HG02870 (cell line): ENCODE data around the gene GLYATL1B.
A peak's percentile ranks its signal among the peaks of the same experiment; 100 is the strongest.
"Not testable (repeated sequence)": the region's sequence is repeated elsewhere in the genome, so short reads cannot be mapped to it uniquely, and the experiment has no call there.

ENCODE experiments used
- ATAC-seq: cut with Tn5 transposase; IDR thresholded peaks from one replicate; pipeline ENCODE4 v1.9.1; 2021; ENCODE audit warnings: mild to moderate bottlenecking, moderate library complexity; ENCODE audit not compliant: unreplicated experiment

Gene GLYATL1B

GRCh38 chr11:59086007-59086406, at the start of gene GLYATL1B:
Gene GLYATL1B, plus strand, starts transcription at chr11:59086307. Its CDS starts 0 bp downstream, at chr11:59086307.
- ATAC-seq: not testable (repeated sequence)

GRCh38 chr11:59036542-59036941, 49.6 kb upstream of the GLYATL1B start:
- ATAC-seq: not testable (repeated sequence)

GRCh38 chr11:59037434-59037833, 48.7 kb upstream of the GLYATL1B start:
- ATAC-seq: not testable (repeated sequence)

- ATAC-seq: no peak
These were observed 45.5 kb upstream of the GLYATL1B start for GRCh38 chr11:59040607-59041006.

- peak; percentile 83 for ATAC-seq
These were observed 34.7 kb upstream of the GLYATL1B start for GRCh38 chr11:59051383-59051782.

- ATAC-seq: not testable (repeated sequence)
These were observed 33.8 kb upstream of the GLYATL1B start for GRCh38 chr11:59052355-59052754.

- no peak for ATAC-seq
These were observed 32.7 kb upstream of the GLYATL1B start for GRCh38 chr11:59053387-59053786.

- ATAC-seq: peak; percentile 88
These were observed 27.7 kb upstream of the GLYATL1B start for GRCh38 chr11:59058120-59059033.

- not testable (repeated sequence) for ATAC-seq
These were observed 26.0 kb upstream of the GLYATL1B start for GRCh38 chr11:59060096-59060495.

GRCh38 chr11:59062602-59063529, 23.2 kb upstream of the GLYATL1B start:
- no peak for ATAC-seq

GRCh38 chr11:59063996-59064727, 21.9 kb upstream of the GLYATL1B start:
- ATAC-seq: peak; percentile 69

- ATAC-seq: no peak
These were observed 17.0 kb upstream of the GLYATL1B start for GRCh38 chr11:59069087-59069486.

- ATAC-seq: peak; percentile 78
These were observed 9.1 kb upstream of the GLYATL1B start for GRCh38 chr11:59076876-59077571.

GRCh38 chr11:59078435-59078834, 7.7 kb upstream of the GLYATL1B start:
- peak; percentile 41 for ATAC-seq

GRCh38 chr11:59079086-59079485, 7.0 kb upstream of the GLYATL1B start:
- no peak for ATAC-seq

- ATAC-seq: not testable (repeated sequence)
These were observed 5.7 kb upstream of the GLYATL1B start for GRCh38 chr11:59080421-59080820.

GRCh38 chr11:59081430-59082020, 4.6 kb upstream of the GLYATL1B start:
- not testable (repeated sequence) for ATAC-seq

GRCh38 chr11:59088162-59088561, 2.1 kb downstream of the GLYATL1B start:
- ATAC-seq: no peak

- ATAC-seq: not testable (repeated sequence)
These were observed 7.5 kb downstream of the GLYATL1B start for GRCh38 chr11:59093576-59093975.

- ATAC-seq: peak; percentile 66
These were observed 9.1 kb downstream of the GLYATL1B start for GRCh38 chr11:59095225-59095624.
